PFSK-1 (cell line): Measurements from ENCODE around the gene RIPK4.

Experiments used
- POLR2AphosphoS5 ChIP-seq: IDR thresholded peaks from 2 replicates; pipeline ENCODE4 v1.6.1; 2012; ENCODE audit warnings: low read depth, mild to moderate bottlenecking, control low read depth, low read length, moderate library complexity
- SIN3A ChIP-seq: IDR thresholded peaks from 2 replicates; pipeline ENCODE4 v1.6.1; 2012; ENCODE audit warnings: mild to moderate bottlenecking, low read length, moderate library complexity, borderline replicate concordance; ENCODE audit not compliant: insufficient read depth
- TAF1 ChIP-seq: IDR thresholded peaks from 2 replicates; pipeline ENCODE4 v1.6.1; 2012; ENCODE audit warnings: low read length, control low read depth, borderline replicate concordance; ENCODE audit not compliant: insufficient read depth
- TF ChIP-seq, protein P1 (sequence below), 2 experiments: IDR thresholded peaks; 2 replicates each; pipeline versions ENCODE4 v1.6.1 to v1.8.0; 2011 to 2012; ENCODE audit warnings: low read depth in 2 of 2, low read length in 2 of 2, control low read depth in 1 of 2, inconsistent platforms in 1 of 2, mild to moderate bottlenecking in 1 of 2, moderate library complexity in 1 of 2; ENCODE audit not compliant: insufficient read depth in 1 of 2

DNA sequence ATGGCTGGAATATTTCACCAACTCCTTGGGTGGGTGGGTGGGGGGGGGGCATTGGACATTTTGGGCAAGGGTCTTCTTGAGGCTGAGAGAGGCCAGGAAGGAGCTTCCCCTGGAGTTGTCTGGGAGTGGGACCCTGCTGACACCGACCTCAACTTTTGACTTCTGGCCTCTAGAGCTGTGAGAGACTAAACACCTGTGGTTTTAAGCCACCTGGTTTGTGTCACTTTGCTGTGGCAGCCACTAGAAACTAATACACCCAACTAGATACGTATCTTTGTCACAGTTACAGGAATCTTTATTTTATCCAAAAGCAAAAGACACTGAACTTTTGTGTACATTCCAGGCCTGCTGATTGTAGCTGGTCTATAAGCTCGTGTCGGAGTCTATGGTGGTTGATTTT lies 9.9 kb upstream of the RIPK4 start:
- TF ChIP-seq, protein P1, sequence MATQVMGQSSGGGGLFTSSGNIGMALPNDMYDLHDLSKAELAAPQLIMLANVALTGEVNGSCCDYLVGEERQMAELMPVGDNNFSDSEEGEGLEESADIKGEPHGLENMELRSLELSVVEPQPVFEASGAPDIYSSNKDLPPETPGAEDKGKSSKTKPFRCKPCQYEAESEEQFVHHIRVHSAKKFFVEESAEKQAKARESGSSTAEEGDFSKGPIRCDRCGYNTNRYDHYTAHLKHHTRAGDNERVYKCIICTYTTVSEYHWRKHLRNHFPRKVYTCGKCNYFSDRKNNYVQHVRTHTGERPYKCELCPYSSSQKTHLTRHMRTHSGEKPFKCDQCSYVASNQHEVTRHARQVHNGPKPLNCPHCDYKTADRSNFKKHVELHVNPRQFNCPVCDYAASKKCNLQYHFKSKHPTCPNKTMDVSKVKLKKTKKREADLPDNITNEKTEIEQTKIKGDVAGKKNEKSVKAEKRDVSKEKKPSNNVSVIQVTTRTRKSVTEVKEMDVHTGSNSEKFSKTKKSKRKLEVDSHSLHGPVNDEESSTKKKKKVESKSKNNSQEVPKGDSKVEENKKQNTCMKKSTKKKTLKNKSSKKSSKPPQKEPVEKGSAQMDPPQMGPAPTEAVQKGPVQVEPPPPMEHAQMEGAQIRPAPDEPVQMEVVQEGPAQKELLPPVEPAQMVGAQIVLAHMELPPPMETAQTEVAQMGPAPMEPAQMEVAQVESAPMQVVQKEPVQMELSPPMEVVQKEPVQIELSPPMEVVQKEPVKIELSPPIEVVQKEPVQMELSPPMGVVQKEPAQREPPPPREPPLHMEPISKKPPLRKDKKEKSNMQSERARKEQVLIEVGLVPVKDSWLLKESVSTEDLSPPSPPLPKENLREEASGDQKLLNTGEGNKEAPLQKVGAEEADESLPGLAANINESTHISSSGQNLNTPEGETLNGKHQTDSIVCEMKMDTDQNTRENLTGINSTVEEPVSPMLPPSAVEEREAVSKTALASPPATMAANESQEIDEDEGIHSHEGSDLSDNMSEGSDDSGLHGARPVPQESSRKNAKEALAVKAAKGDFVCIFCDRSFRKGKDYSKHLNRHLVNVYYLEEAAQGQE (IDR thresholded peaks at IDR 0.05; ENCODE audit: insufficient read depth in 1 of 2, low read depth in 2 of 2, low read length in 2 of 2), result no peak
- no peak for TF ChIP-seq POLR2AphosphoS5
- no peak for TF ChIP-seq SIN3A
- TF ChIP-seq TAF1, result no peak
